Measurements from ENCODE around the gene ENTHD1. TPM values are rescaled to one million over a fixed set of nuclear protein-coding genes. Genes with fewer than 3 reads are reported as not detected.

ENTHD1 gene
- total and polyA plus RNA-seq, 2 of the 8 experiments (the other 6 are each of a cell fraction or from before 2014, with no cell fraction given), result not detected

DNA sequence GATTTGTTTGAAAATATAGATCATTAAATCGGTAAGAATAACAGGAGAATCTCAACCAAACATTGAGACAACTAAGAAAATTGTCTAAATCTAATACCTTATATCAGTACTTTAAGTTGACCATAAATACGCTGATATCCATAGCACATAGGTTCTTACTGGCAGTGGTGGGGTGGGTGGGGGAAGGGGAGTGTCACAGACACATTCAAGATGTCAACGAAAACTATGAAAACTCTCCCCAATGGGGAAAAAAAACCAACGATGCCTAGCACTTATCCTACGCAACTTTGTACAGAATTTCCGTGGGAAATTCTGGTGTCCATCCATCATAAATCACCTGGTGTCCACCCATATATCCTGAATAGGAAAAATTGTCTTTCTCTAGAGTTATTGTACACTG lies 13.5 kb upstream of the ENTHD1 start (continued):
- TF ChIP-seq FOSL1 (IDR thresholded peaks at IDR 0.05; ENCODE audit: insufficient read depth, low read depth, low read length), result no peak
- TF ChIP-seq SP2 (IDR thresholded peaks at IDR 0.05; ENCODE audit: low read length), result no peak
- no peak for TF ChIP-seq HDAC6 (IDR thresholded peaks at IDR 0.05; ENCODE audit: low read depth, low read length)
- TF ChIP-seq, protein P1, sequence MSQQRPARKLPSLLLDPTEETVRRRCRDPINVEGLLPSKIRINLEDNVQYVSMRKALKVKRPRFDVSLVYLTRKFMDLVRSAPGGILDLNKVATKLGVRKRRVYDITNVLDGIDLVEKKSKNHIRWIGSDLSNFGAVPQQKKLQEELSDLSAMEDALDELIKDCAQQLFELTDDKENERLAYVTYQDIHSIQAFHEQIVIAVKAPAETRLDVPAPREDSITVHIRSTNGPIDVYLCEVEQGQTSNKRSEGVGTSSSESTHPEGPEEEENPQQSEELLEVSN (IDR thresholded peaks at IDR 0.05), result no peak
- no peak for TF ChIP-seq TCF12 (IDR thresholded peaks at IDR 0.05; ENCODE audit: low read depth, low read length)
- TF ChIP-seq CEBPB (IDR thresholded peaks at IDR 0.05; ENCODE audit: low read depth, low read length), result no peak
- no peak for TF ChIP-seq SUZ12 (IDR thresholded peaks at IDR 0.05; ENCODE audit: low read length)

Data from H1 (cell line).